OCI-LY3 (cell line): ENCODE data around the gene ANKRD22.
"Not testable (repeated sequence)": the region's sequence is repeated elsewhere in the genome, so short reads cannot be mapped to it uniquely, and the experiment has no call there.

Experiments used
- H2AFZ ChIP-seq: fragments of 200-600, 300-600 bp; shearing (Covaris generic); 2 replicates; pipeline ENCODE4 v1.6.0; 2014; ENCODE audit warnings: antibody characterized with exemption, low read depth, low read length
- H3K27ac ChIP-seq: fragments of 200-600, 300-600 bp; sonication (generic); 2 replicates; pipeline ENCODE4 v1.5.1; 2014; ENCODE audit warnings: mild to moderate bottlenecking, low read length, moderate library complexity, mixed read lengths
- H3K27me3 ChIP-seq: fragments of 200-600, 300-600 bp; sonication (generic); 2 replicates; pipeline ENCODE4 v1.6.1; 2014; ENCODE audit warnings: low read depth, low read length, mixed read lengths
- H3K36me3 ChIP-seq: fragments of 200-600, 300-600 bp; sonication (generic); replicated peaks from 2 replicates; pipeline ENCODE3; 2014; ENCODE audit warnings: low read depth, low read length, mixed read lengths
- H3K4me1 ChIP-seq: fragments of 300-600, 200-600 bp; sonication (generic); 2 replicates; pipeline ENCODE4 v1.6.1; 2014; ENCODE audit warnings: low read length, mixed read lengths
- H3K4me2 ChIP-seq: fragments of 200-600, 300-600 bp; sonication (generic); 2 replicates; pipeline ENCODE4 v1.6.1; 2014; ENCODE audit warnings: low read length, mixed read lengths
- H3K4me3 ChIP-seq: fragments of 300-600, 200-600 bp; sonication (generic); 2 replicates; pipeline ENCODE4 v1.5.1; 2014; ENCODE audit warnings: antibody characterized with exemption, mild to moderate bottlenecking, low read length, moderate library complexity
- H3K79me2 ChIP-seq: fragments of 300-600, 200-600 bp; shearing (Covaris generic); 2 replicates; pipeline ENCODE4 v1.6.1; 2014; ENCODE audit warnings: mild to moderate bottlenecking, low read length, mixed read lengths
- H3K9ac ChIP-seq: fragments of 300-600, 200-600 bp; shearing (Covaris generic); 2 replicates; pipeline ENCODE4 v1.6.0; 2014; ENCODE audit warnings: mild to moderate bottlenecking, low read length, moderate library complexity
- H3K9me3 ChIP-seq: fragments of 200-600, 300-600 bp; shearing (Covaris generic); 2 replicates; pipeline ENCODE4 v1.6.1; 2014; ENCODE audit warnings: low read length, mixed read lengths; ENCODE audit not compliant: insufficient read depth
- H4K20me1 ChIP-seq: fragments of 200-600, 300-600 bp; sonication (generic); 2 replicates; pipeline ENCODE4 v1.6.1; 2016; ENCODE audit warnings: low read length, mixed read lengths; ENCODE audit not compliant: insufficient read depth
- EZH2phosphoT487 ChIP-seq: fragments of 200-600 bp; shearing (Covaris generic); IDR thresholded peaks from 2 replicates; pipeline ENCODE4 v1.6.1; 2018; ENCODE audit warnings: antibody characterized with exemption, mixed run types, low read depth
- TF ChIP-seq, protein P1 (sequence below): fragments of 200-600, 300-600 bp; sonication (generic); IDR thresholded peaks from 2 replicates; pipeline ENCODE4 v1.5.1; 2014; ENCODE audit warnings: antibody characterized with exemption, low read length, low read depth

ANKRD22 gene

DNA sequence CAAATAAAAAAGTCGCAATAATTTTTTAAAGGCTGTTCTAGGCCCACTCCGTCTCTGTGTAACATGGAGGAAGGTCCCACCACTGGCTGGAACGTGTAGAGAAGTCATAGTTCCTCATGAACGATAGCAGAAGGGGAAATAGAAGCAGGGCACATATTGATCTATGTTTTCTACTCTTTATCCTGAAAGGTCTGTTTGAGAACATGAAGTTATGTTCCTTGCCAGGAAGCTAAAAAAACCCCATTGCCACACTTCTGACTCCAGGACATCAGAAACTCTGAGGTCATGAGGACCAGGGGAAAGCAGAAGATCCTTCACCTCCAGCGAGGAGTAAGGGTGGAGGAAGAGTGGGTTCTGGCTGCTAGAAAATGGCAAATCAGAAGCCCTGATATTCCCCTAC is 10.8 kb downstream of the ANKRD22 start:
- H3K27ac ChIP-seq = no peak overlapping the region
- 0 out of 2 replicates have a peak overlapping the region, but pooled peaks have one; percentile 2 for H2AFZ ChIP-seq
- no peaks in the 10 kb centered on the region for H4K20me1 ChIP-seq
- H3K79me2 ChIP-seq = no peaks in the 10 kb centered on the region
- H3K36me3 ChIP-seq = no peaks in the 10 kb centered on the region
- H3K4me1 ChIP-seq = peaks cover 28% of the 10 kb centered on the region
- no peaks in the 10 kb centered on the region for H3K27me3 ChIP-seq
- H3K4me3 ChIP-seq = no peak overlapping the region
- H3K9me3 ChIP-seq = no peaks in the 10 kb centered on the region
- no peak overlapping the region for H3K4me2 ChIP-seq
- H3K9ac ChIP-seq = no peak overlapping the region
- no peak for TF ChIP-seq EZH2phosphoT487
- TF ChIP-seq, protein P1, sequence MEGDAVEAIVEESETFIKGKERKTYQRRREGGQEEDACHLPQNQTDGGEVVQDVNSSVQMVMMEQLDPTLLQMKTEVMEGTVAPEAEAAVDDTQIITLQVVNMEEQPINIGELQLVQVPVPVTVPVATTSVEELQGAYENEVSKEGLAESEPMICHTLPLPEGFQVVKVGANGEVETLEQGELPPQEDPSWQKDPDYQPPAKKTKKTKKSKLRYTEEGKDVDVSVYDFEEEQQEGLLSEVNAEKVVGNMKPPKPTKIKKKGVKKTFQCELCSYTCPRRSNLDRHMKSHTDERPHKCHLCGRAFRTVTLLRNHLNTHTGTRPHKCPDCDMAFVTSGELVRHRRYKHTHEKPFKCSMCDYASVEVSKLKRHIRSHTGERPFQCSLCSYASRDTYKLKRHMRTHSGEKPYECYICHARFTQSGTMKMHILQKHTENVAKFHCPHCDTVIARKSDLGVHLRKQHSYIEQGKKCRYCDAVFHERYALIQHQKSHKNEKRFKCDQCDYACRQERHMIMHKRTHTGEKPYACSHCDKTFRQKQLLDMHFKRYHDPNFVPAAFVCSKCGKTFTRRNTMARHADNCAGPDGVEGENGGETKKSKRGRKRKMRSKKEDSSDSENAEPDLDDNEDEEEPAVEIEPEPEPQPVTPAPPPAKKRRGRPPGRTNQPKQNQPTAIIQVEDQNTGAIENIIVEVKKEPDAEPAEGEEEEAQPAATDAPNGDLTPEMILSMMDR = no peak

DNA sequence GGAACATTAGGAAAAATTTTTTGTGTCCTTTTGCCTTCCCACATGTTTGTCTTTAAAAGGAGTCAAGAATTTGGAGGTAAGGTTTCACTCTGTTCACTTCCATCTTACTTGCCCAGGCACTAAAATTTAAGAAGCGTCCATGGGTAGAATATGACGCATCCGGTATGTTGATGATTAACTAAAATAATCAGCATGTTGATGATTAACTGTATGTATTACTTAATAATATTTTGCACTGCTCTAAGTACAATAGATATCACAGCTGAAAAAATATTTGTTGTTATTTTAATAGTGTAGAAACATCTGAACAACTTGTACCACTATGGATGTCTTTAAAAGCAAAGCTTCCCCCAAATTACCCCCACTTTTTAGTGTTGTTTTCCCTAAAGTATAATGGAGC is 11.5 kb downstream of the ANKRD22 start:
- no peaks in the 10 kb centered on the region for H3K9me3 ChIP-seq
- no peak overlapping the region for H2AFZ ChIP-seq
- H3K9ac ChIP-seq = no peak overlapping the region
- no peaks in the 10 kb centered on the region for H3K79me2 ChIP-seq
- peaks cover 30% of the 10 kb centered on the region for H3K4me1 ChIP-seq
- H3K4me3 ChIP-seq = no peak overlapping the region
- TF ChIP-seq, protein P1 = no peak
- TF ChIP-seq EZH2phosphoT487 = no peak
- H3K4me2 ChIP-seq = no peak overlapping the region
- H3K36me3 ChIP-seq = no peaks in the 10 kb centered on the region
- no peak overlapping the region for H3K27ac ChIP-seq
- H3K27me3 ChIP-seq = no peaks in the 10 kb centered on the region
- H4K20me1 ChIP-seq = no peaks in the 10 kb centered on the region

DNA sequence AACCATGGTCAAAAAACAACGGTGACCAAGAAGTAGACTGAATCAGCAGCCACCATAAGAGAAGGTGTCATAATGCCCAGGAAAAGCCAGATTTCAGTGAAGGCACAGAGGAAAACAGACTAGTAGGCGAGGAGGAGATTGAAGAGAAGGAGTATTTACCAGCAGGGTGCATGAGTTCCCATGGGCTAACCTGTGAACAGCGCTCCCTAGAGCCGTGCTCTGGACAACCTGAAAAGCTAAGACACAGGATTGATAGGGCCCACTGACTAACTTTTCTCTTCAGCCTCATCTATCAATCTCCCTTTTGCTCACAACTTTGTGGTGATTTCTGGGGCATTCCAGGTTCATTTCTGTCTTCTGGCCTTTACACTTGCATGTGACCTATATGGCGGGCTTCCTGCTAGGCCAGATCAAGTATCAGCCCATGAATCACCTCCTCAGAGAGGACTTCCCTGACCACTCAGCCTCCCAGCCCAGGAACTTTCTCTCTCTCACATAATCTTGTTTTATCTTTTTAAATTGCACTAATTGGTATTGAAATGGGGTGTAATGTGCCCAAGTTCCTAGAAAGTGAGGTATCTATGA is 12.8 kb downstream of the ANKRD22 start:
- Histone ChIP-seq H3K4me2 (no peak overlapping the region), H3K4me3 (no peak overlapping the region), H3K27me3 (no peaks in the 10 kb centered on the region), H3K9me3 (no peaks in the 10 kb centered on the region), H3K4me1 (peaks cover 30% of the 10 kb centered on the region), H3K79me2 (no peaks in the 10 kb centered on the region), H3K27ac (no peak overlapping the region), H2AFZ (no peak overlapping the region), H4K20me1 (no peaks in the 10 kb centered on the region), H3K9ac (no peak overlapping the region), H3K36me3 (no peaks in the 10 kb centered on the region)
- TF ChIP-seq, protein P1 = no peak
- no peak for TF ChIP-seq EZH2phosphoT487

DNA sequence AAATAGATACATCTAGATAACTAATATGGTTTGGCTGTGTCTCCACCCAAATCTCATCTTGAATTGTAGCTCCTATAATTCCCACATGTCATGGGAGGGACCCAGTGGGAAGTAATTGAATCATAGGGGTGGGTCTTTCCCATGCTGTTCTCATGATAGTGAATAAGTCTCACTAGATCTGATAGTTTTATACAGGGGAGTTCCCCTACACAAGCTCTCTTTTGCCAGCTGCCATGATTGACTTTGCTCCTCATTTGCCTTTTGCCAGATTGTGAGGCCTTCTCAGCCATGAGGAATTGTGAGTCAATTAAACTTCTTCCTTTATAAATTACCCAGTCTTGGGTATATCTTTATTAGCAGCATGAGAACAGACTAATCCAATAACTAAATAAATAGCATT is 14.0 kb downstream of the ANKRD22 start:
- not testable (repeated sequence) for H3K9me3 ChIP-seq, H3K4me3 ChIP-seq, H3K27me3 ChIP-seq, H4K20me1 ChIP-seq, H3K9ac ChIP-seq, H3K27ac ChIP-seq, H3K4me2 ChIP-seq, H2AFZ ChIP-seq, H3K79me2 ChIP-seq, H3K36me3 ChIP-seq
- H3K4me1 ChIP-seq = peaks cover 30% of the 10 kb centered on the region

DNA sequence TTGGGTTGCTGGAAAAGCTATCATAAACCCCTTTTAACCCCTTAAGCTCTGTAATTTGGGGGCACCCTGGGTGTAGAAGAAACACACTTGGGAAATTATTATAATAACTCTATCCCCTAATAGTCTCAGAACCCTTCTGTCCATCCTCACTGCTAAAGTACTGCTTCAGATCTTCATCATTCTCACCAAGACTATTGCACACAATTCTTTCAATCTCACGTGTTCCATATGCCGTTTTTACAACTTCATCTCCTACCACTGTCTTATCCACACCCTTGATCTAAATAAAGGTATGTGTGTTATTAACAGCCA is 15.8 kb downstream of the ANKRD22 start:
- H3K4me1 ChIP-seq = peaks cover 39% of the 10 kb centered on the region
- peak overlapping the region; percentile 2; the same call in 1 of the 2 replicates for H3K4me2 ChIP-seq
- H3K9me3 ChIP-seq = no peaks in the 10 kb centered on the region
- no peak overlapping the region for H3K4me3 ChIP-seq
- H3K27ac ChIP-seq = no peak overlapping the region
- no peak overlapping the region for H3K9ac ChIP-seq
- TF ChIP-seq, protein P1 = no peak
- TF ChIP-seq EZH2phosphoT487 = no peak
- H4K20me1 ChIP-seq = no peaks in the 10 kb centered on the region
- no peaks in the 10 kb centered on the region for H3K27me3 ChIP-seq
- H3K36me3 ChIP-seq = no peaks in the 10 kb centered on the region
- no peak overlapping the region for H2AFZ ChIP-seq
- H3K79me2 ChIP-seq = no peaks in the 10 kb centered on the region
